GM20000 (cell line): ENCODE measurements around the gene GRIK4.

Experiments
- DNase-seq: peaks from one replicate; pipeline ENCODE4 v3.0.0; 2012; ENCODE audit warnings: low spot score
- CTCF ChIP-seq: IDR thresholded peaks from 2 replicates; pipeline ENCODE4 v1.5.1; 2012; ENCODE audit warnings: mild to moderate bottlenecking, control low read depth; ENCODE audit errors: extremely low read depth, missing control alignments

GRIK4 gene

GRCh38 chr11:120768949-120769348 lies 257.4 kb downstream of the GRIK4 start:
- DNase-seq, result no peak
- no peak for TF ChIP-seq CTCF

GRCh38 chr11:120769906-120770305 lies 258.4 kb downstream of the GRIK4 start:
- DNase-seq, result no peak
- no peak for TF ChIP-seq CTCF

- no peak for TF ChIP-seq CTCF
- DNase-seq, result no peak
These were observed 260.1 kb downstream of the GRIK4 start for GRCh38 chr11:120771551-120772060.

GRCh38 chr11:120773501-120774031 lies 262.0 kb downstream of the GRIK4 start:
- TF ChIP-seq CTCF, result no peak
- peak; percentile 31 for DNase-seq

GRCh38 chr11:120774591-120775386 lies 263.2 kb downstream of the GRIK4 start:
- no peak for TF ChIP-seq CTCF
- DNase-seq, result no peak

- DNase-seq, result no peak
- no peak for TF ChIP-seq CTCF
These were observed 264.7 kb downstream of the GRIK4 start for GRCh38 chr11:120775986-120776951.
